HG02884 (cell line): ENCODE data around the gene PPP1R12A.

Experiments used
- ATAC-seq: cut with Tn5 transposase; IDR thresholded peaks from one replicate; pipeline ENCODE4 v1.9.1; 2021; ENCODE audit warnings: mild to moderate bottlenecking, moderate library complexity; ENCODE audit not compliant: unreplicated experiment

PPP1R12A gene

DNA sequence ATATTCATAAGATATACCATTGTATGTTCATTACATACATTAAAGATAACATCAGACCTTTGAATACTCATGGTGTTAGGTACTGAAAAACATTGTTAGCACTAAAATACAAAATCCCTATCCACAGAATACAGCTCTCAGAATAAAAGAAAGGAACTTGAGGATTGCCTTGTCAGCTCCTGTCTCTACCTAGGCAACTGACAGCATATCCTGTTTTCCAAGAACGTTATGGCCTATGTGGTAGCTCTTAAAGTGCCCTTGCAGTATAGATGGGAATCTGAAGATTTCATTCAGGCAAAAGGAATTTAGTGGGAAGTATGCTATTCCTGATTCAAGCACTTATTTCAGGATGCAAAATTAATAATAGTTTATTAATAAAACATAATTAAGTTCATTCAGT, 1.8 kb upstream of the PPP1R12A start:
- no peak for ATAC-seq

DNA sequence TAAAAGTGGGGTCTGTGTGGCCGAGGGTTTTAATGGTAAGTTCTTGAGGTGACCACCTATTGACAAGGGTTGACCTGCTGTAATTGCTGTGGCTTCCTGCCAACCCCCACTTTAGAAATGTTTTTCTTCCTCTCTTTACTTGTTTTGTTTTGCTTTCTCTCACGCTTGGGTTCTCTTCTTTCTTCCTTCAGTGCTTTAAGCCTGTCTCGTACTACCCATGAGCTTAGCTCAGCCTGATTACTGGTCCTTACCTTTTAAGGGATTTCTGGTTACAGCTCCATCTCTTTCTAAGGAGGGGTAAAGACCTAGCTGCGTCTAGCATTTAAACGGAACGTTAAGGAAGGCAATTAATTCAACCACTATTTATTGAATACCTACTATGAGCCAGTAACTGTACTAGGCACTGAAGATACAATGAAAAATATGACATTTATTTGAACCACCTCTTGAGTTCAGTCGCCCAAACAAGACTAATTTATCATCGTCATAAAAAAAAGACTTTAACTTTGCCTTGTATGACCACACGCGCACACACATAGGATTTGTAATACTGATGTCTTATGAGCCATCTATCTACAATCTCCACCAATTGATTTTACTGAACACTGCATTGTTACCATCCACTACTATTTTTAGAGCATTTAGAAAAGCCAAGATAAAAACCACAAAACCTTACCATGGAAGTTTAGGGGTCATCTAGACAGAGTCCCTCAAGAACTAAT, 888 bp upstream of the PPP1R12A start:
- ATAC-seq = peak; percentile 15

DNA sequence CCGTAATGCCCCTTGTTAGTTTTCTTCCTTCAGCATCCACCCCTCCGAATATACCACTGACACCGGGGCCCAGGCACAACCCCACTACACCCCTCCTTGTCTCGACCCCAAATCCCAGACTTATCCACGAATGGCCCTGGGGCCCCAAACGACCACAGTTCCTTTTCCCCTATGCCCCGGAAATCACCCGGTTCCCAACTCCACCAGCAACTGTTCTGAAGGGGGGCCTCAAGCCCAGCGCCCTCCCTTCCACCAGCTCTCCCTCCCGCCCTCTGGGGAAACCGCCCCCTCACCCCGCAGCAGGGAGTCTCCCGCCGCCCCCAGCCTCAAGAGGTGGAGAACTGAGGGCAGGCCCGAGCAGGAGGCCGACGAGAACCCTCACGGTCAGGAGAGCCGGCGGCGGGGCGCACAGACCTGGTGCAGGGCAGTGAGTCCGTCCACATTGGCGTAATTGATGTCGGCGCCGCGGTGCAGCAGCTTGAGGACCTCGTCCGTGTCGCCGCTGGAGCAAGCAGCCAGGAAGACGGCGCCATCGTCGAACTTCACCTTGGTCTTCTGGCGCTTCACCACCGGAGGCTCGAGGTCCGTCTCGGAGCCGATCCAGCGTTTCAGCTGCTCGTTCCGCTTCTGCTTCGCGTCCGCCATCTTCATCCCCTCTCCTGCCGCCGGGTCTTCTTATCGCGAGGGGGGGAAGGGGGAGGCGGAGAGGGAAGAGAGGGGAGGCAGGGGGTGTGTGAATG, 446 bp downstream of the PPP1R12A start:
- peak; percentile 6 for ATAC-seq

DNA sequence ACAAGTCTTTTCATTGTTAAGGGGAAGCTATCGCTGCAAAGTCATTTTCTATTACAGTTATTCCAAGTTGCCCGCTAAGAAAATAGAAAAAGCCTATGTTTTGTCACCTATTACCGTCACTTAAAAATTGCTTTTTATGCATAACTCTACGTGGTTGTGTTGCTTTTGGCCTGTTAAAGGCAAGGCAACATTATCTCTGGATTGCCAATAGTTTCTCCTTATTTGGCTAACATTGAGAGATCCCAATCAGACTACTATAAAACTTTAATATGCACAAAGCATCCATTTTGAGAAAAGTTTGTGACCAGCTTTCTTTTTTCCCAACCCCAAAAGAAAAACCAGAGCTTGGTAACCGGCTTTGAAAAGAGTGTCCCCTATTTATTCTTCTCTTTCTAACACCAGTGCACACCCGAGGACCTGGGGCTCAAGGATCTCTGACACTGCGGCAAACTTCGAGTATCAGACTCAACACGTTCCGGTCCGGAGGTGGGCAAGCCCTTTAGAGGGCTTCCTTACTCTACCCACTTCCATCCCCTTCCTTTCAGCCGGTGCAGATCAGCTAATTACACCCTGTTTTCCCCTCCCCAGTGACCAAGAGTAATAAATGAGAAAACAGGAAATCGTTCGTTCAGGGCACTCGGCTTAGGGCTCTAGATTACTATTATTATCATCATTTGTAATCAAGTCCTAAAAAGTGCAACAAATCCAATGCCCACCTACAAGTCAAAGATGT, 1.2 kb downstream of the PPP1R12A start:
- ATAC-seq = no peak

DNA sequence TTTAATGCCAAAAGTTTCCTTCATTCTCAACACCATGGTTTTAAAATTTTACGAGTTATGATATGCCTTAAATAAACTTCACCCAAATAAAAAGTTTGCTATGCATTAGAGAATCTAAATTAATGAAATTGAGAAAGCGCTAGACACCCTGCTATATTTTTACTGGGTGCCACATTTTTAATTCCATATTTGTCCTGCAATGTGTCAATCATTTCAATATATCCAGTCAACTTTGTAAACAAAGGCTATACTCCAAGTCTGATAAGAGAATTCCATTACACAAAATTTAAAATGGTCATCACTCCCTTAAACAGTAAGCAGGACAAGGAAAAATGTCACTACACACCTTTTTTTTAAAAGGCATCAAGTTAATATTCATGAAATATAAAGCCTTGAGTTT, 1.9 kb downstream of the PPP1R12A start:
- ATAC-seq = no peak

DNA sequence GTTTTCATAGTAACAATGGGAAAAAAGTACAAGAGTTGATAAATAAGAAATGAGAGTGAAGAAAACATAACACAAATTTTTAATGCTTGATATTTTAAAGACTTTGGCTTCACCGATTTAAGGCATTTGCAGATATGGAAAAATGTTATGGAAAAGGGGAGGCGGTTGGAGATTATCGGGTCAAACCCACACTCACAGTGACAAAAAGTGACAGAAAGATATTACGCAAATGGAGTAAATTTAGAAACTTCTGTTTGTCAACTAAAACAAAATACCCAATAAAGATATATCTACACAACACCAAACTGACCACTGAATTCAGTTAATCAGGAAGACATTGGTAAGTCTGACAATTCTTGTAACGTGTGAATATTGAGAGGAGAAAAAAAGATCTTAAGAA, 2.5 kb downstream of the PPP1R12A start:
- no peak for ATAC-seq

DNA sequence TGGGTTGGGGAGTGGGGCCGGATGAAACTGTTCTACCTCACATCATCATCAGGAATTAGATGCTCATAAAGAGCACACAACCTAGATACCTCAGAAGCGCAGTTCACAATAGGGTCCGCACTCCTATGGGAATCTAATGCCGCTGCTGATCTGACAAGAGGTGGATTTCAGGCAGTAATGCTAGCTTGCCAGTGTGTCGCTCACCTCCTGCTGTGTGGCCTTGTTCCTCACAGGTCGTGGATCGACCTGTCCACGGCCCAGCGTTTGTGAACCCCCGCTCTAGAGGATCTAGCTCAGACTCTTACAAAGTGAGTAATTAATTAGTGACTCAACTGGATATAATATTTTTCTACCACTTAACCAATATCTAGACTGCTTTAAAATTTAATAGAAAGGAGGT, 5.8 kb downstream of the PPP1R12A start:
- no peak for ATAC-seq

DNA sequence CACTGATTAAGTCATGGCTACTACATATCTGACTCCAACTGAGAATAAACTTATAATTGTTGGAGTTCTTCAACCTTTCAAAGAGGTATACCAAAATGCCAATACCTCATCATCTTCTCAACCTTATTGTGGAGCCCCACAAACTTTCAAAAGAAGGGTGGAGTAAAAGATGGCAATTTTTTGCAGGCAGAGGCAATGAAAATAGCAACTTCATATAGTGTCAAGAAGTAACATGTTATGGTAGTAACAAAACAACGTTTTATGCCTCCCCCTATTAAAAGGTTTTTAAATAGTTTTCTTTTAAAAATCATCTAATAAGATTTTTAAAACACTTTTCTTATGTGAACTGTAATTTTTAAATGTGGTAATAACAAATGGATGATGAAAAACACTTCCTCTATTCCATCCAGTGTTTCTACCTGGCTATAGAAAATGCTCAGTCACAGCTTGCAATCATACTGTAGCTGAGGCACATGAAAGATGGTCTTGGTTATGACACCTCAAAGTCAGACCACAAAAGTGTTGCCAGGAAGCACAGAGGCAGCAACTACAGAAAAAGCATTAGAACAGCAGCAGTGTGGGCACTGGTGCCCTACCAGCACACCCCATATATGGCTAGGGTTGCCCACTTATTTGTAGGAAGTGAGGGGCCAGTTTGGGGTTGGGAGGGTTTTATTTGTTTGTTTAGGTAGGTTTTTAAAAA, 7.0 kb downstream of the PPP1R12A start:
- ATAC-seq = peak; percentile 99

DNA sequence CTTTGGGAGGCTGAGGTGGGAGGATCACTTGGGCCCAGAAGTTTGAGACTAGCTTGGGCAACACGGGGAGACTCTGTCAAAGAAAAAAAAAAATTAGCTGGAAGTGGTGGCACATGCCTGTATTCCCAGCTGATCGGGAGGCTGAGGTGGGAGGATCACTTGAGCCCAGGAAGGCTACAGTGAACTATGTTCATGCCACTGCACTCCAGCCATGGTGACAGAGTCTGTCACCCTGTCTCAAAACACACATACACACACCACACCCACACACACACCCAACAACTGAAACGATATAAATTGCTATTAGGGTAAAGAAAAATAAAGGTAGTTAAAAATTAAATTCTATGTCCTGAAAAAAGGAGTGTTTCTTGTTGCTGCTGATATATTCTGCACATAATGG, 7.9 kb downstream of the PPP1R12A start:
- no peak for ATAC-seq

DNA sequence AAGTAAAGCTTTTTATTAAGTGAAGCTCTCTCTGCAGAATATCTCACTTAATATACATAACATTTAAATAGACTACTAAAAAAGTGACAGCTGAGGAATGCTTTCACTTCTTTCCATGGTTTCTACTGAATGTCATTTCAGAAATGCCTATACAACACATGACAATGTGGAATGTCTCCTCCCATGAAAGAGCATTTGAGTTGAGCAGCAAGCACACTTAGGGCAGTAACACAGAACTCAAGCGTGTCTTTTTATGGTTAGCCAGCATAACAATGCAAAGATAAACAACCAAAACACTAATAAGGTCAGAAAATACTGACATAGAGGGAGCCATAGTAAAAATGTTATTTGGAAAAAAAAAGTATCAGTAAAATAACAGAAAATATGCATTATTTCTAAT, 9.4 kb downstream of the PPP1R12A start:
- no peak for ATAC-seq

DNA sequence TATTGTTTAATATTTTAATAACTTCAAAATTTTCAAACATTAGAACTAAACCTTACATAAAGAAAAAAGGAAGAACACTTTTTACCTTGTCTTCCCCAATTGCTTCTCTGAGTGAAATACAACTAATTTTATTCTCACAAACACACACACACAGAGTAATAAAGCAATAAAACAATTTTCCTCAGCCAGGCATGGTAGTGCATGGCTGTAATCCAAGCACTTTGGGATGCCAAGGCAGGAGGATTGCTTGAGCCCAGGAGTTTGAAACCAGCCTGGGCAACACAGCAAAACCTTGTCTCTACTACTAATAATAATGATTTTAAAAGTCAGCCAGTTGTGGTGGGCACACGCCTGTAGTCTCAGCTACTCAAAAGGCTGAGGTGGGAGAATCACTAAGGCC, 13.1 kb downstream of the PPP1R12A start:
- ATAC-seq = no peak

DNA sequence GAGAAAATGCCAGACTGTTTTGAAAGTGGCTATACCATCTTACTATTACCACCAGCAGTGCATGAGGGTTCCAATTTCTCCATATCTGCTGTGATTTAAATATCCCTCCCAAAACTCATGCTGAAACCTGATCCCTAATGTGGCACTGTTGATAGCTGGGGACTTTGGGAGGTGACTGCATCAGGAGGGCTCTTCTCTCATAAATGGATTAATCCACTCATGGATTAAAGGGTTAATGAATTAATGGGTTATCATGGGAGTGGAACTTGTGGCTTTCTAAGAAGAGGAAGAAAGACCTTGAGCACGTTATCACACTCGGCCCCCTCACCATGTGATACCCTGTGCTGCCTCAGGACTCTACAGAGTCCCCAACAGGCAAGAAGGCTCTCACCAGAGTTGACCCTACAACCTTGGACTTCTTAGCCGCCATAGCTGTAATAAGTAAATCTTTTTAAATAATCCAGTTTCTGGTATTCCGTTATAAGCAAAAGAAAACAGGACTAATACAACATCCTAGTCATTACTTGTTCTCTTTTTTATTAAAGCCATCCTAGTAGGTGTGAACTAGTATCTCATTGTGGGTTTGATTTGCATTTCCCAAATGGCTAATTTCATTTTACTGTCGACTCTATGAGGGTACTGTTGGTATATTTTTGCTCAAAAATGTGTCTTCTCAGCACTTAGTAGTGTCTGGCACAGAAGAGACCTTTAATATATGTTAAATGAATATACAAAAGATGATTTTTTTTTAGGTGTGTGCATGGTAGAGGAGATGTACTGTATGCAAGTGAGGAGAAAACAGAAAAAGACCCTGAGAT, 14.3 kb downstream of the PPP1R12A start:
- no peak for ATAC-seq

DNA sequence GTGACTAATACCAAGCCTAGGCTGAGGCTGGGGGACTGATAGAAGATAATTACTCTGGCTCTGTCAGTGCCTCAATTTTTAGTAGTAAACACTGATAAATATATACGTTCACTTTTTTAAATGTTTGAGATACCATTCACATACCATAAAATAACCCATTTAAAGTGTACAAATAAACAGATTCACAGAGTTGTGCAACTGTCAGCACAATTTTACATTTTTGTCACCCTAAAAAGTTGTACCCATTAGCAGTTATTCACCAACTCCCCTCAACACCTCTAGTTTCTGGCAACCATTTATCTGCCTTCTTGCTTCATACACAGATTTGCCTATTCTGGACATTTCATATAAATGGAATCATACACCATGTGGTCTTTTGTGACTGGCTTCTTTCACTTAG, 15.1 kb downstream of the PPP1R12A start:
- ATAC-seq = no peak

DNA sequence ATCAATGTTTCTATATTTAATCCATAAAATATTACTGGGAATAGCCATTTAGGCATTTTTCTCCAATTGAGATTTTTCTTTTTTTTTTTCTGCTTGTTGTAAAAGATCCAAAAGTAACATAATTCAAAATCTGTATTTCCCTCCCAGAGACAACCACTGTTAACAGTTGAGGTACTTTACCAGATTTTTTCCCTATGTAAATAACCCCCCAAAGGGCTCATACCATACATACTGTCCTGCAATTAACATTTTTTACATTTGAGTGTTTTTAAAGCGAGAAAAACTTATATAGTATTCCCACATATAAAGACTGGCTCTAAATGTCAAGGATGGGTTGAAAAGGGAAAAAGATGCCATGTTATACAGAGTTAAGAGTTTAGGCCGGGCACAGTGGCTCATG, 18.1 kb downstream of the PPP1R12A start:
- no peak for ATAC-seq

DNA sequence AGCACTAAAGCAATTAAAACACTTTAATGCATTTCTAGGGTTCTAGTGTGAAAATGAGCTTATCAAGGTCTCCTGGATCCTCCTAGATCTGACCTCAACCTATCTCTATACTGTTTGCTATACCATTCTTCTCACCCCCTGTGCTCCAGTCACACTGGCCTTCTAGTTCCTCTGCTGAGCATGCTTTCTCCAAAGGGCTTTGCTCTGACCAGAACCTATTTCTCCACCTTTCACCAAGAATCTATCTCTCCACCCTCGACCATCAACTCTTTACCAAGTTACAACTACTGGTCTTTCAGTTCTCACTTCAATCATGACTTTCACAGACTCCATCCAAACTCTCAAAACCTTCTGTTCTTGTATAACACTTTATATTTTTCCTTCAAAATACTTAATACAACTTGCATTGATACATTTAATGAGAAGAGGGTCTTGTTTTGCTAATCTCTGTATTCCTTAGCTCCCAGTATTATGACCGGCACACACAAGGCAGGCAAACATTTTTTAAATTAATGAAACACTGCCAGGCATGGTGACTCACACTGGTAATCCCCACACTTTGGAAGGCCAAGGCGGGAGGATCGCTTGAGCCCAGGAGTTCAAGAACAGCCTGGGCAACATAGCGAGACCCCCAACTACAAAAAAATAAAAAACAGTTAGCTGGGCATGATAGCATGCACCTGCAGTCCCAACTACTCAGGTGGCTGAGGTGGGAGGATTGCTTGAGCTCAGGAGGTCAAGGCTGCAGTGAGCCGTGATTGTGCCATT, 22.8 kb downstream of the PPP1R12A start:
- ATAC-seq = no peak

DNA sequence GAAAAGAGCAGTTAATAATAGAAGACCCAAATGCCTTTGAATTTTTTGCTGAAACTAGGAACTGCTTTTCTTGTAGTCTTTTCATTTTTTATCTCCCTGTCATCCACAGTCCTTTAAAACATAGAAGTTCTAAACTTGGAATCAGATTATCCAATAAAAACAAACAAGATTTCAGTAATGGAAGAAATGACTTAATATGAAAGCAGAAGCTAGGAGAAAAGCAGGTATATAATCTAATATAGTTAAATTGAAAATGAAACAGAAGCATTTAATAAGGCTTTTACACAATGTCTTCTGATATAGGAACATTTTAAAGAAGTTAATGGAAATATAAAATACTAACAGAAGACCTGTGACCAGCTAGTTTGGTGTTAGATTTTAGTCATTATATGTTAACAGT, 26.5 kb downstream of the PPP1R12A start:
- no peak for ATAC-seq

DNA sequence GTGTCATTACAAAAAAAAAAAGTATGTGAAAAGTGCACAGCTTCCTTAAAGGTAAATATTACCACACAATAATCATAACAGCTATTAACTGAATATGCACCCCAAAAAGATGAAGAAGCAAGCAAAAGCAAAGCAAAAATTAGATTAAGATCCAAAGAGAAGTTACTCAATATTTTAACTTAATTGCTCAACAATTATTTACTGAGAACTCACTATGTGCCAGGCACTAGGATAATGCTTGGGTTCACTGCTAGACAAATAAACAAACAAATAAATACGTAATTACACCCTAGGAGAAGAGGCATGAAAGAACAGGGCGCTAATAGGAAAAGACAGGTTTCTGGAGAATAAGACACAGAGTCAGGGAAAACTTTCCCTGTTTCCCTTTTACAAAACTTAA, 33.4 kb downstream of the PPP1R12A start:
- ATAC-seq = no peak

DNA sequence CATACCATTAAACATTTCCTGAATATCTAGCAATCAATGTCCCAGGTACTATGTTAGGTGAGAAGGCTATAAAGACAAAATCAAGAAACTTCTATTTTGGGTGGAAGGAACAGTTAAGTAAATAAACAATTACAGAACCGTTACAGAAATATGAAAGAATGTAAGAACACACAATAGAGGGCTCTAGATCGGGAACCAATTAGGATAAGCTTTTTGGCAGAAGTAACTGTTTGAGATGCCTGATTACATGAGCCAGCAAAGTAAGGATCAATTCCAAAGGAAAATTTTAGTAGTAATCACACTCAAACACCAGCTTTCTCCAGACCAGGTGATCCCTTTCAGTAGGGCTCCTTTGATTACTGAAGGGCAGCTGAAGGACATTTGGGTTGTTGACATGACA, 33.9 kb downstream of the PPP1R12A start:
- no peak for ATAC-seq

DNA sequence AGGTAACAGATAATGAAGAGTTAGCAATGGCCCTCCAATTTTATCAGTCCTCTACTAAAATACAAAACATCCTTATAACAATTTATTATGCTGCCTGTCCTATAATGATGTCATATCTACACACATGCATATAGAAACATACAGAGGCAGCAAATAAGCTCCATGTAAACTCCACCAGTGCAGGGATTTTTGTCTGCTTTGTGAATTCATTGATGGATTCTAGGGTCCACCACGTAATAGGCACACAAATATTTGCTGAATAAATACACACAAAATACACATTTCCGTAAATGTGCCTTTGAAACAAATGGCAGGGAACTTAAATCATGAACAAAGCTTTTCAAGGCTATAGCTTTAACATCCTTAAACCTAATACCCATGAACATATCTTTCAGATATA, 34.7 kb downstream of the PPP1R12A start:
- ATAC-seq = no peak

DNA sequence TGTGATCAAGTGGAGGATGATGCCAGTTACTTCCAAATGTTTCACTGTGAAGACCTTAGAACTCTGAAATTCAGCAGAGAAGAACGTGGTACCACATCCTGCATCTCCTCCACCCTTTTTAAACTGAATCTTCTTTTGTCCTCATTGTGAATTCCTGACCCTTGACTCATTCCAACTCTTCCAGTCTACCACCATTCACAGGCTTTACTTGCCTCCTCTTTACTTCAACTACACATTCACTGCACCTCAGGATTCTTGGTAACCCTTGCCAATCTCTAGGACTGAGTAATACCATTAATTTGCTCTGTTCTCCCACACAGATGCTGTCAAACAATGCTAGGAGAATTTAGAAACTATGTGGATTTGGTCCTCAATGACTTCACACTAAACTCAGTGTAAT, 37.3 kb downstream of the PPP1R12A start:
- ATAC-seq = no peak
